ENCODE results near the gene ANAPC15. TPM values are rescaled to one million over a fixed set of nuclear protein-coding genes. Genes with fewer than 3 reads are reported as not detected.

ANAPC15 gene
- total and polyA plus RNA-seq, 8 donors = 13.3 to 79.1 (median 40.1) TPM

GRCh38 chr11:72105888-72106287 lies 6.6 kb downstream of the ANAPC15 start, which contains the start of gene TOMT:
TSS of gene TOMT (plus strand) at chr11:72105924. CDS start at chr11:72105952, 28 bp downstream.
- H3K9me3 ChIP-seq = no peaks in the 10 kb centered on the region
- no peak for DNase-seq
- H3K4me1 ChIP-seq = peaks cover 18 to 29% (median 27%) of the 10 kb centered on the region in 4 donors
- no peak within 1 kb of the TSS for H3K4me3 ChIP-seq
- H3K27me3 ChIP-seq = no peaks in the 10 kb centered on the region
- TF ChIP-seq POLR2A (IDR thresholded peaks at IDR 0.05) = no peak
- TF ChIP-seq EP300 (IDR thresholded peaks at IDR 0.05) = no peak
- no peak for TF ChIP-seq POLR2AphosphoS5 (IDR thresholded peaks at IDR 0.05)
- TF ChIP-seq, protein P1, sequence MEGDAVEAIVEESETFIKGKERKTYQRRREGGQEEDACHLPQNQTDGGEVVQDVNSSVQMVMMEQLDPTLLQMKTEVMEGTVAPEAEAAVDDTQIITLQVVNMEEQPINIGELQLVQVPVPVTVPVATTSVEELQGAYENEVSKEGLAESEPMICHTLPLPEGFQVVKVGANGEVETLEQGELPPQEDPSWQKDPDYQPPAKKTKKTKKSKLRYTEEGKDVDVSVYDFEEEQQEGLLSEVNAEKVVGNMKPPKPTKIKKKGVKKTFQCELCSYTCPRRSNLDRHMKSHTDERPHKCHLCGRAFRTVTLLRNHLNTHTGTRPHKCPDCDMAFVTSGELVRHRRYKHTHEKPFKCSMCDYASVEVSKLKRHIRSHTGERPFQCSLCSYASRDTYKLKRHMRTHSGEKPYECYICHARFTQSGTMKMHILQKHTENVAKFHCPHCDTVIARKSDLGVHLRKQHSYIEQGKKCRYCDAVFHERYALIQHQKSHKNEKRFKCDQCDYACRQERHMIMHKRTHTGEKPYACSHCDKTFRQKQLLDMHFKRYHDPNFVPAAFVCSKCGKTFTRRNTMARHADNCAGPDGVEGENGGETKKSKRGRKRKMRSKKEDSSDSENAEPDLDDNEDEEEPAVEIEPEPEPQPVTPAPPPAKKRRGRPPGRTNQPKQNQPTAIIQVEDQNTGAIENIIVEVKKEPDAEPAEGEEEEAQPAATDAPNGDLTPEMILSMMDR (IDR thresholded peaks at IDR 0.05) = no peak
- H3K27ac ChIP-seq = no peak within 1 kb of the TSS
- intact Hi-C loops (cut with DNase I; ENCODE audit: low total_unique reads) = no loop called here
- H3K36me3 ChIP-seq = peaks cover 0 to 36% (median 24%) of the 10 kb centered on the region in 4 donors
- 93 to 97% (median 96%) methylated on average over 14 of the region's 14 CpGs for WGBS, 5 donors

GRCh38 chr11:72103754-72104167 lies 8.7 kb downstream of the ANAPC15 start:
- no peak for DNase-seq
- Histone ChIP-seq H3K27me3 (no peaks in the 10 kb centered on the region), H3K9me3 (no peaks in the 10 kb centered on the region), H3K27ac (peak overlapping the region; percentile 90 to 97 (median 94)), H3K36me3 (peaks cover 6 to 39% (median 27%) of the 10 kb centered on the region in 4 donors), H3K4me3 (peak overlapping the region; percentile 66 to 98 (median 82)), H3K4me1 (peaks cover 22 to 50% (median 43%) of the 10 kb centered on the region in 4 donors)
- TF ChIP-seq EP300 (IDR thresholded peaks at IDR 0.05) = no peak
- TF ChIP-seq POLR2A (IDR thresholded peaks at IDR 0.05) = no peak
- TF ChIP-seq POLR2AphosphoS5 (IDR thresholded peaks at IDR 0.05) = no peak
- TF ChIP-seq, protein P1 (IDR thresholded peaks at IDR 0.05) = no peak
- WGBS, 5 donors = 77 to 83% (median 78%) methylated on average over 11 of the region's 11 CpGs
- intact Hi-C loops (cut with DNase I; ENCODE audit: low total_unique reads) = no loop called here

- DNase-seq = peak; percentile 100
- intact Hi-C loops (cut with DNase I; ENCODE audit: low total_unique reads) = no loop called here
- peak within 1 kb of the TSS; percentile 93 to 97 (median 96) for H3K27ac ChIP-seq
- peak within 1 kb of the TSS; percentile 66 to 98 (median 82) for H3K4me3 ChIP-seq
- peaks cover 12 to 39% (median 28%) of the 10 kb centered on the region in 4 donors for H3K36me3 ChIP-seq
- no peaks in the 10 kb centered on the region for H3K27me3 ChIP-seq
- WGBS, 5 donors = 2 to 4% (median 2%) methylated on average over 37 to 64 of the region's 64 CpGs
- peaks cover 22 to 51% (median 45%) of the 10 kb centered on the region in 4 donors for H3K4me1 ChIP-seq
- TF ChIP-seq POLR2AphosphoS5 (IDR thresholded peaks at IDR 0.05) = peak; percentile 79 to 86 (median 79)
- TF ChIP-seq, protein P1 (IDR thresholded peaks at IDR 0.05) = peak in 5 of 7 experiments; percentile 28 to 67 (median 49)
- TF ChIP-seq POLR2A (IDR thresholded peaks at IDR 0.05) = peak in 1 of 4 donors; percentile 13
- no peak for TF ChIP-seq EP300 (IDR thresholded peaks at IDR 0.05)
- no peaks in the 10 kb centered on the region for H3K9me3 ChIP-seq
Measured at GRCh38 chr11:72102946-72103753, 9.3 kb downstream of the ANAPC15 start, which contains the start of gene LAMTOR1. TSS of gene LAMTOR1 (minus strand) at chr11:72103297. CDS start at chr11:72103224, 73 bp downstream.

DNA sequence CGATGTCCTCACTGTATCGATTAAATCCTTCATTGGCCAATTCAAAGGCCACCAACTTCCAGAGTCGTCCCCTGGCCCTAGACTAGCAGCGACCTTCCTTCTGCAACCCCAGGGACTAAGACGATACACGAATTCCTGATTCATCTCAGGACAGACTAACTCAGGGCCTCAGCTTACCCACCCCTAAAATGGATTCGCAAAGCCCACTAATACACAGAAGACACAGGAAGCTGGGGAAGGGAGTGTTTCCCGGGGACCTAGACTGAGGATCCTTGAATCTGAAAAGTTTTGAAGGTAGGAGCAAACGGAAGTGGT lies 9.9 kb downstream of the ANAPC15 start:
- Histone ChIP-seq H3K27ac (peak overlapping the region; percentile 93 to 97 (median 96)), H3K36me3 (peaks cover 18 to 39% (median 30%) of the 10 kb centered on the region in 4 donors), H3K9me3 (no peaks in the 10 kb centered on the region), H3K4me1 (peaks cover 22 to 51% (median 45%) of the 10 kb centered on the region in 4 donors), H3K4me3 (peak overlapping the region; percentile 66 to 98 (median 82)), H3K27me3 (no peaks in the 10 kb centered on the region)
- intact Hi-C loops (cut with DNase I; ENCODE audit: low total_unique reads) = no loop called here
- TF ChIP-seq, protein P1 (IDR thresholded peaks at IDR 0.05) = no peak
- TF ChIP-seq POLR2AphosphoS5 (IDR thresholded peaks at IDR 0.05) (no peak), POLR2A (IDR thresholded peaks at IDR 0.05) (no peak), EP300 (IDR thresholded peaks at IDR 0.05) (no peak)
- DNase-seq = no peak
- 0 to 3% (median 2%) methylated on average over 9 of the region's 9 CpGs for WGBS, 5 donors

Data from stomach (tissue), 9 donors.